B cell (primary cell): Measurements from ENCODE around the gene BBC3. TPM values are rescaled to one million over a fixed set of nuclear protein-coding genes. Genes with fewer than 3 reads are reported as not detected.
A peak's percentile ranks its signal among the peaks of the same experiment; 100 is the strongest.

ENCODE experiments used
- ATAC-seq: fragments of 200-7000 bp; cut with Tn5 transposase; one replicate; pipeline ENCODE4 v1.10.0; 2021; ENCODE audit warnings: low read depth, mild to moderate bottlenecking, moderate number of reproducible peaks, moderate library complexity
- CTCF ChIA-PET: fragments of 350-600 bp; sonication (Branson Sonifier 250); formaldehyde crosslinking; loops from one replicate; lab custom pipeline; 2021; ENCODE audit warnings: antibody characterized with exemption, inconsistent platforms; lab: Charles Lee
- POLR2A ChIA-PET: fragments of 350-600 bp; sonication (Branson Sonifier 250); formaldehyde crosslinking; loops from one replicate; lab custom pipeline; 2021; ENCODE audit warnings: antibody characterized with exemption; lab: Charles Lee
- DNase-seq: peaks from one replicate; pipeline ENCODE4 v3.0.0; 2013
- H2AFZ ChIP-seq: 2 replicates; pipeline ENCODE4 v1.6.1; 2012; ENCODE audit warnings: mild to moderate bottlenecking, low read depth, low read length; ENCODE audit not compliant: insufficient read depth, poor library complexity, severe bottlenecking
- H3K27ac ChIP-seq, 2 donors: 1 replicate in 1 of 2; 2 replicates in 1 of 2; pipeline ENCODE4 v1.5.1; 2012 to 2013; ENCODE audit warnings: low read length in 2 of 2, mild to moderate bottlenecking in 2 of 2, moderate library complexity in 1 of 2
- H3K27me3 ChIP-seq, 4 experiments: fragments of 200-600 bp in 1 of 4; sonication (generic) in 1 of 4; replicated peaks in 1 of 4; 1 replicate in 2 of 4; 2 replicates in 2 of 4; pipeline versions ENCODE4 v1.6.1 to v1.7.0; 2013 to 2016; ENCODE audit warnings: low read length in 3 of 4, mild to moderate bottlenecking in 2 of 4, mixed read lengths in 1 of 4, moderate library complexity in 1 of 4; ENCODE audit not compliant: insufficient read depth in 4 of 4, control insufficient read depth in 3 of 4; ENCODE audit errors: control extremely low read depth in 1 of 4
- H3K36me3 ChIP-seq, 2 experiments: replicated peaks in 1 of 2; 1 replicate in 1 of 2; 2 replicates in 1 of 2; pipeline versions ENCODE4 v1.6.1 to v1.7.1; 2013; ENCODE audit warnings: low read length in 1 of 2; ENCODE audit not compliant: insufficient read depth in 2 of 2, control insufficient read depth in 1 of 2; ENCODE audit errors: control extremely low read depth in 1 of 2, extremely low read depth in 1 of 2
- H3K4me1 ChIP-seq, 2 donors: fragments of 200-600 bp in 1 of 2; sonication (generic) in 1 of 2; 1 replicate in 1 of 2; 2 replicates in 1 of 2; pipeline versions ENCODE4 v1.5.1 to v1.6.1; 2013 to 2017; ENCODE audit warnings: low read length in 2 of 2; ENCODE audit not compliant: control insufficient read depth in 2 of 2, insufficient read depth in 2 of 2
- H3K4me2 ChIP-seq: replicated peaks from 2 replicates; pipeline ENCODE3; 2012; ENCODE audit warnings: mild to moderate bottlenecking, low read depth, low read length; ENCODE audit not compliant: poor library complexity, severe bottlenecking
- H3K4me3 ChIP-seq, 5 experiments: fragments of 200-600 bp in 1 of 5; sonication (generic) in 1 of 5; 1 replicate in 3 of 5; 2 replicates in 2 of 5; pipeline versions ENCODE4 v1.5.1 to v1.7.0; 2011 to 2016; ENCODE audit warnings: low read length in 4 of 5, mild to moderate bottlenecking in 4 of 5, low read depth in 2 of 5, control low read depth in 1 of 5, moderate library complexity in 1 of 5; ENCODE audit not compliant: insufficient read depth in 1 of 5; ENCODE audit errors: control extremely low read depth in 1 of 5, extremely low read depth in 1 of 5
- H3K79me2 ChIP-seq: fragments of 200-600 bp; sonication (generic); one replicate; pipeline ENCODE4 v1.6.0; 2016; ENCODE audit warnings: low read length; ENCODE audit not compliant: control insufficient read depth, insufficient read depth
- H3K9ac ChIP-seq: fragments of 200-600 bp; sonication (generic); 2 replicates; pipeline ENCODE4 v1.6.1; 2017; ENCODE audit warnings: mild to moderate bottlenecking, low read length, moderate library complexity
- H3K9me3 ChIP-seq, 3 donors: one replicate each; pipeline versions ENCODE4 v1.6.1 to v1.7.1; 2013; ENCODE audit warnings: low read length in 2 of 3; ENCODE audit not compliant: control insufficient read depth in 2 of 3, insufficient read depth in 1 of 3; ENCODE audit errors: control extremely low read depth in 1 of 3
- H4K20me1 ChIP-seq: 2 replicates; pipeline ENCODE4 v1.6.0; 2012; ENCODE audit warnings: mild to moderate bottlenecking, low read length; ENCODE audit not compliant: insufficient read depth, control insufficient read depth, poor library complexity, severe bottlenecking
- H3K27ac Mint-ChIP-seq: one replicate; pipeline ENCODE4 v1.8.0; 2021; ENCODE audit warnings: mixed read lengths
- H3K27me3 Mint-ChIP-seq: one replicate; pipeline ENCODE4 v1.8.0; 2021; ENCODE audit warnings: mixed read lengths
- H3K4me1 Mint-ChIP-seq: one replicate; pipeline ENCODE4 v1.8.0; 2021; ENCODE audit warnings: mixed read lengths
- H3K4me3 Mint-ChIP-seq: one replicate; pipeline ENCODE4 v1.8.0; 2021; ENCODE audit warnings: mixed read lengths
- H3K9me3 Mint-ChIP-seq: one replicate; pipeline ENCODE4 v1.8.0; 2022; ENCODE audit warnings: mixed read lengths; ENCODE audit not compliant: insufficient read depth
- EZH2 ChIP-seq: IDR thresholded peaks from 2 replicates; pipeline ENCODE4 v1.6.1; 2012; ENCODE audit warnings: borderline replicate concordance, low read depth, mild to moderate bottlenecking, moderate library complexity, low read length; ENCODE audit not compliant: insufficient read depth, poor library complexity, severe bottlenecking
- WGBS: methylation state at CpG from one replicate; pipeline ENCODE4 v1.1.5; 2013; ENCODE audit warnings: missing lambda C conversion rate; ENCODE audit not compliant: insufficient coverage; 5-methylcytosine and 5-hydroxymethylcytosine counted together
- intact Hi-C: fragments of 100-400 bp; cut with micrococcal nuclease; formaldehyde crosslinking; loops from one replicate; pipeline ENCODE4 v1.10.0; 2022
- polyA plus RNA-seq: library from polyadenylated mRNA; depleted of rRNA; stranded (reverse); fragments of >200 nt; gene quantifications from 2 replicates; pipeline ENCODE4 v1.2.3, GENCODE V29; 2012
- total RNA-seq, 2 donors: library from RNA; stranded (reverse); fragments of 120-200 nt in 1 of 2; gene quantifications; 1 replicate in 1 of 2; 2 replicates in 1 of 2; pipeline versions ENCODE4 v1.2.3 to v1.2.4, GENCODE V29; 2013 to 2022
- TF ChIP-seq, protein P1 (sequence below): fragments of 200-600 bp; IDR thresholded peaks from one replicate; pipeline ENCODE4 v1.8.0; 2022; ENCODE audit warnings: antibody characterized with exemption, mild to moderate bottlenecking

Gene BBC3
- total and polyA plus RNA-seq, 2 donors (not counting 1 experiment from before 2014, with no cell fraction given): 10.2 to 17.8 TPM

DNA sequence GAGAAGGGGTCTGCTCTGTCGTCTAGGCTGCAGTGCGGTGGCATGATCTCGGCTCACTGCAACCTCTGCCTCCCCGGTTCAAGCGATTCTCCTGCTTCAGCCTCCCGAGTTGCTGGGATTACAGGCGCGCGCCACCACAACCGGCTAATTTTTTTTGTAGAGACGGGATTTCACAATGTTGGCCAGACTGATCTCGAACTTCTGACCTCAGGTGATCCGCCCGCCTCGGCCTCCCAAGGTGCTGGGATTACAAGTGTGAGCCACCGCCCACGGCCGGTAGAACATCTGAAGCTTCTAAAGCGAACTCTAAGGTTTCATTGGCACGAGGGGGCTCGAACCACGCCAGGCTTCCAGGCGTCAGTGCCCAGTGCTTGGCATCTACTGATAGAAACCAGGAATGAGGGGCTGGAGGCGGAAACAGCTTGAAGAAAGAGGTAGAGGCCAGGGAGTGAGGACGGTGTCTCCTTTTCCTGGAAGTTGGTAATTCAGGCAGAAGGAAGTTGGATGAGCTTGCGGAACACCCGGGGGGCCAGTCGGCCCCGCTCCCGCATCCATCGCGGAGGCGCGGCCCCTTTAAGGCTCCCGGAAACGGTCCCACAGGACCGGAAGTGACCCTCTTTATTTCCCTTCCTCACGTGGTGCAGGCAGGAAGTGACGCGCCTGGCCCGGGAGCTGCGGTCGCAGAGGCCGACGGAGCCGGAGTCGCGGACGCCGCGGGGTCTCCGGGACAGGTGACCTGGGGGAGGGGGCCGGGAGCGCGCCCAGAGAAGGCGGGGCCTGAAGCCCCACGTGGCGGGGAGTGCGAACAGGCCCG is 25.1 kb upstream of the BBC3 start, which contains the start of gene CCDC9:
TSS of gene CCDC9 (plus strand) at position 647 of the 814 bp plus-strand sequence. CDS start 1,876 bp downstream, outside the sequence.
- Histone ChIP-seq H3K4me1 (peaks cover 14 to 19% of the 10 kb centered on the region in 2 donors), H3K27ac (peak within 1 kb of the TSS; percentile 73 to 94), H4K20me1 (peaks cover 42% of the 10 kb centered on the region), H3K4me3 (peak within 1 kb of the TSS; percentile 43 to 71 (median 63)), H3K79me2 (peaks cover 25% of the 10 kb centered on the region), H3K9ac (peak within 1 kb of the TSS; percentile 78), H3K36me3 (peaks cover 1 to 25% of the 10 kb centered on the region in 2 experiments), H2AFZ (peak within 1 kb of the TSS; percentile 99), H3K9me3 (peaks cover 0 to 9% (median 0%) of the 10 kb centered on the region in 3 donors), H3K4me2 (peak within 1 kb of the TSS; percentile 95), H3K27me3 (no peaks in the 10 kb centered on the region)
- 24% methylated on average over 60 of the region's 60 CpGs for WGBS
- ChIA-PET POLR2A (interaction anchor here (0.6 to 2.6 kb wide), 15 partner anchors 9 to 1077 kb away, joined by 3 to 74 read pairs (median 6); partner anchors contain the start of genes ARHGAP35, DHX34, INAFM1 and ZC3H4), CTCF (interaction anchor here (0.6 to 5.5 kb wide), 8 partner anchors 10 to 340 kb away, joined by 3 to 66 read pairs (median 6); partner anchors contain the start of genes DHX34 and INAFM1)
- Mint-ChIP-seq H3K4me3 (peak within 1 kb of the TSS; percentile 92), H3K27me3 (no peaks in the 10 kb centered on the region), H3K27ac (peak within 1 kb of the TSS; percentile 95), H3K4me1 (peaks cover 39% of the 10 kb centered on the region), H3K9me3 (no peaks in the 10 kb centered on the region)
- intact Hi-C loops: loop anchor here (1.0 to 10.0 kb wide), 5 partner anchors 12 to 391 kb away; partner anchors contain the start of genes ARHGAP35, DHX34 and ZC3H4
- ATAC-seq: no peak
- no peak for TF ChIP-seq EZH2
- DNase-seq: peak; percentile 97

DNA sequence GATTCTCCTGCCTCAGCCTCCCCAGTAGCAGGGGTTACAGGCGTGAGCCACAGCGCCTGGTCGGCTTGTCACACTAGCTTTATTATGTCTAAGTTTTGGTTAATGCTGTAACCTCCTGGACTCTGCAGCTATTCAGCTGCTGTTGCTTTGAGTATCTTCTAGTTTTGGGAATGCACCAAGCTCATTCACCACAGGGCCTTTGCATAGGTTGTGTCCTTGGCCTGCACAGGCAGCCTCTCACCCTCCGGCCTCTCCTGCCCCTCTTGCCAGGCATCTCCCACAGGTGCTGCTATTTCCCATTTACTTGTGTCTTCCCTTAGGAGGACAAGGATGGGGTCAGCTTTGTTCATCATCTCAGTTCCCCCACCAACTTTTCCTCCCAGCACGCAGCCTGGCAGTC is 23.0 kb upstream of the BBC3 start:
- CTCF ChIA-PET: interaction anchor here (1.6 to 5.5 kb wide), 3 partner anchors 8 to 43 kb away, joined by 4 to 66 read pairs (median 40); partner anchors contain the start of gene INAFM1
- peak overlapping the region; percentile 59 for H3K27ac Mint-ChIP-seq

More for the DNA sequence above, 23.0 kb upstream of the BBC3 start:
- no CpG with 5 or more reads among the region's 5 CpGs for WGBS
- ATAC-seq (no peak), DNase-seq (peak; percentile 37)
- Mint-ChIP-seq H3K27me3 (no peaks in the 10 kb centered on the region), H3K9me3 (no peaks in the 10 kb centered on the region), H3K4me1 (peaks cover 24% of the 10 kb centered on the region), H3K4me3 (no peak overlapping the region)
- Histone ChIP-seq H3K79me2 (peaks cover 16% of the 10 kb centered on the region), H3K4me1 (peaks cover 14 to 19% of the 10 kb centered on the region in 2 donors), H3K36me3 (peaks cover 1 to 5% of the 10 kb centered on the region in 2 experiments), H3K9ac (no peak overlapping the region), H4K20me1 (peaks cover 21% of the 10 kb centered on the region), H3K4me3 (no peak overlapping the region), H3K27ac (no peak overlapping the region), H3K9me3 (peaks cover 0 to 9% (median 0%) of the 10 kb centered on the region in 3 donors), H3K4me2 (no peak overlapping the region), H3K27me3 (no peaks in the 10 kb centered on the region), H2AFZ (no peak overlapping the region)
- POLR2A ChIA-PET: interaction anchor here (0.5 to 1.4 kb wide), 2 partner anchors 10 to 38 kb away, joined by 4 to 6 read pairs; no protein-coding TSS in a partner anchor
- TF ChIP-seq EZH2: no peak
- TF ChIP-seq, protein P1, sequence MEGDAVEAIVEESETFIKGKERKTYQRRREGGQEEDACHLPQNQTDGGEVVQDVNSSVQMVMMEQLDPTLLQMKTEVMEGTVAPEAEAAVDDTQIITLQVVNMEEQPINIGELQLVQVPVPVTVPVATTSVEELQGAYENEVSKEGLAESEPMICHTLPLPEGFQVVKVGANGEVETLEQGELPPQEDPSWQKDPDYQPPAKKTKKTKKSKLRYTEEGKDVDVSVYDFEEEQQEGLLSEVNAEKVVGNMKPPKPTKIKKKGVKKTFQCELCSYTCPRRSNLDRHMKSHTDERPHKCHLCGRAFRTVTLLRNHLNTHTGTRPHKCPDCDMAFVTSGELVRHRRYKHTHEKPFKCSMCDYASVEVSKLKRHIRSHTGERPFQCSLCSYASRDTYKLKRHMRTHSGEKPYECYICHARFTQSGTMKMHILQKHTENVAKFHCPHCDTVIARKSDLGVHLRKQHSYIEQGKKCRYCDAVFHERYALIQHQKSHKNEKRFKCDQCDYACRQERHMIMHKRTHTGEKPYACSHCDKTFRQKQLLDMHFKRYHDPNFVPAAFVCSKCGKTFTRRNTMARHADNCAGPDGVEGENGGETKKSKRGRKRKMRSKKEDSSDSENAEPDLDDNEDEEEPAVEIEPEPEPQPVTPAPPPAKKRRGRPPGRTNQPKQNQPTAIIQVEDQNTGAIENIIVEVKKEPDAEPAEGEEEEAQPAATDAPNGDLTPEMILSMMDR: no peak
- intact Hi-C loops: loop anchor here (10.0 kb wide), 1 partner anchor 389 kb away; the partner anchor contains the start of gene ARHGAP35
